T-helper 2 cell (primary cell): ENCODE measurements around the gene RPL15.
A peak's percentile ranks its signal among the peaks of the same experiment; 100 is the strongest.
"Not testable (repeated sequence)": the region's sequence is repeated elsewhere in the genome, so short reads cannot be mapped to it uniquely, and the experiment has no call there.

Experiments
- DNase-seq, 5 experiments: peaks; one replicate each; pipeline versions ENCODE4 v3.0.0 to v3.0.0-alpha.2; 2012 to 2022
- total RNA-seq, 2 donors: gene quantifications; one replicate each; lab custom pipeline; 2026; lab: John Stamatoyannopoulos, UW

RPL15 gene
- total RNA-seq = 692 to 938 reads per million in 2 donors

- DNase-seq = peak; percentile 92 to 98 (median 96)
These were observed at the start of gene RPL15, which contains the start of gene NKIRAS1 for GRCh38 chr3:23916886-23917678. TSS of gene RPL15 (plus strand) at chr3:23917132. CDS start at chr3:23917860, 728 bp downstream. TSS of gene NKIRAS1 (minus strand) at chr3:23916990. CDS start at chr3:23910904, 6,086 bp downstream.

- no peak for DNase-seq
These were observed 49.5 kb upstream of the RPL15 start for GRCh38 chr3:23867400-23867799.

- no peak for DNase-seq
These were observed 49.1 kb upstream of the RPL15 start for GRCh38 chr3:23867838-23868237.

- DNase-seq = no peak
These were observed 46.8 kb upstream of the RPL15 start for GRCh38 chr3:23869977-23870662.

- not testable (repeated sequence) for DNase-seq
These were observed 46.3 kb upstream of the RPL15 start for GRCh38 chr3:23870663-23871043.

GRCh38 chr3:23871361-23871760, 45.6 kb upstream of the RPL15 start:
- DNase-seq = not testable (repeated sequence)

- no peak for DNase-seq
These were observed 44.6 kb upstream of the RPL15 start for GRCh38 chr3:23872330-23872729.

- no peak for DNase-seq
These were observed 43.0 kb upstream of the RPL15 start for GRCh38 chr3:23873941-23874340.

GRCh38 chr3:23874359-23875112, 42.4 kb upstream of the RPL15 start:
- DNase-seq = no peak

GRCh38 chr3:23875113-23875725, 41.7 kb upstream of the RPL15 start:
- no peak for DNase-seq

- DNase-seq = no peak
These were observed 40.0 kb upstream of the RPL15 start for GRCh38 chr3:23876923-23877322.

- DNase-seq = no peak
These were observed 39.5 kb upstream of the RPL15 start for GRCh38 chr3:23877329-23877980.

GRCh38 chr3:23879485-23879884, 37.4 kb upstream of the RPL15 start:
- no peak for DNase-seq

- DNase-seq = no peak
These were observed 36.1 kb upstream of the RPL15 start for GRCh38 chr3:23880703-23881339.

- not testable (repeated sequence) for DNase-seq
These were observed 34.9 kb upstream of the RPL15 start for GRCh38 chr3:23881993-23882392.

- DNase-seq = no peak
These were observed 34.4 kb upstream of the RPL15 start for GRCh38 chr3:23882487-23882918.

- DNase-seq = no peak
These were observed 32.5 kb upstream of the RPL15 start for GRCh38 chr3:23884481-23884880.

GRCh38 chr3:23885210-23885609, 31.7 kb upstream of the RPL15 start:
- no peak for DNase-seq

- DNase-seq = no peak
These were observed 30.6 kb upstream of the RPL15 start for GRCh38 chr3:23886311-23886710.

GRCh38 chr3:23888617-23889228, 28.2 kb upstream of the RPL15 start:
- peak in 1 of 5 experiments; percentile 30 for DNase-seq

GRCh38 chr3:23889386-23889785, 27.5 kb upstream of the RPL15 start:
- DNase-seq = no peak
